Panc1 (cell line): ENCODE data around the gene BRAP. TPM values are rescaled to one million over a fixed set of nuclear protein-coding genes. Genes with fewer than 3 reads are reported as not detected.

Source experiments
- ATAC-seq: fragments of 200-7000 bp; cut with Tn5 transposase; 2 replicates; pipeline ENCODE4 v1.9.1; 2020; ENCODE audit warnings: mild to moderate bottlenecking, moderate library complexity
- BruUV-seq: library from RNA; stranded (reverse); fragments of 400-500 nt; replicated peaks from 2 replicates; lab custom pipeline; 2021; lab: Mats Ljungman, UMichigan
- CTCF ChIA-PET: fragments of 300-600 bp; sonication (Branson Sonifier 250); formaldehyde crosslinking; loops from one replicate; lab custom pipeline; 2022; ENCODE audit warnings: antibody characterized with exemption; lab: Charles Lee
- POLR2A ChIA-PET: fragments of 300-600 bp; sonication (Branson Sonifier 250); formaldehyde crosslinking; loops from one replicate; lab custom pipeline; 2022; ENCODE audit warnings: antibody characterized with exemption; lab: Charles Lee
- DNase-seq: peaks from one replicate; pipeline ENCODE4 v3.0.0-alpha.2; 2010; ENCODE audit warnings: low read depth, low spot score
- H3K27ac ChIP-seq: 2 replicates; pipeline ENCODE4 v1.5.1; 2011; ENCODE audit warnings: mild to moderate bottlenecking, low read length, inconsistent platforms
- H3K27me3 ChIP-seq: fragments of 200-500 bp; sonication (Bioruptor generic); 2 replicates; pipeline ENCODE4 v1.6.0; 2014; ENCODE audit warnings: low read length, inconsistent platforms; ENCODE audit not compliant: control insufficient read depth, insufficient read depth
- H3K36me3 ChIP-seq: fragments of 200-500 bp; sonication (Bioruptor generic); 2 replicates; pipeline ENCODE4 v1.5.1; 2014; ENCODE audit warnings: inconsistent platforms, mild to moderate bottlenecking, low read length, moderate library complexity; ENCODE audit not compliant: control insufficient read depth, insufficient read depth
- H3K4me1 ChIP-seq: 2 replicates; pipeline ENCODE4 v1.5.1; 2011; ENCODE audit warnings: inconsistent platforms, mild to moderate bottlenecking, low read length, moderate library complexity; ENCODE audit not compliant: control insufficient read depth, insufficient read depth
- H3K4me3 ChIP-seq, 2 experiments: 2 replicates each; pipeline ENCODE4 v1.5.1; 2011 to 2012; ENCODE audit warnings: low read depth in 2 of 2, low read length in 2 of 2, mild to moderate bottlenecking in 2 of 2, inconsistent platforms in 1 of 2, moderate library complexity in 1 of 2
- H3K9me3 ChIP-seq: fragments of 200-500 bp; sonication (Bioruptor generic); 2 replicates; pipeline ENCODE4 v1.5.1; 2014; ENCODE audit warnings: low read depth, mild to moderate bottlenecking, inconsistent platforms, low read length, moderate library complexity; ENCODE audit not compliant: control insufficient read depth, insufficient read depth
- POLR2AphosphoS5 ChIP-seq: IDR thresholded peaks from 2 replicates; pipeline ENCODE4 v1.6.1; 2012; ENCODE audit warnings: mild to moderate bottlenecking, low read depth, low read length, moderate library complexity
- SIN3A ChIP-seq: IDR thresholded peaks from 2 replicates; pipeline ENCODE4 v1.6.1; 2012; ENCODE audit warnings: low read depth, mild to moderate bottlenecking, low read length, moderate library complexity, borderline replicate concordance; ENCODE audit not compliant: insufficient read depth
- TCF7L2 ChIP-seq: IDR thresholded peaks from 2 replicates; pipeline ENCODE4 v1.6.1; 2011; ENCODE audit warnings: mild to moderate bottlenecking, low read depth, low read length, inconsistent platforms
- in situ Hi-C: cut with HindIII; loops from 2 replicates; pipeline ENCODE4 v1.10.0; 2016; ENCODE audit warnings: low sequenced_read_pairs, low pct_unique_long_range_greater_than_20kb
- intact Hi-C: fragments of 100-400 bp; cut with micrococcal nuclease; formaldehyde crosslinking; loops from one replicate; pipeline ENCODE4 v1.10.0; 2022; ENCODE audit not compliant: unreplicated experiment
- total RNA-seq: library from RNA; stranded (reverse); gene quantifications from one replicate; pipeline ENCODE4 v1.2.1, GENCODE V29; 2021; ENCODE audit not compliant: unreplicated experiment
- TF ChIP-seq, protein P1 (sequence below): fragments of 450-650 bp; IDR thresholded peaks from 2 replicates; pipeline ENCODE4 v1.5.1; 2017; ENCODE audit warnings: mild to moderate bottlenecking
- TF ChIP-seq, protein P2 (sequence below), 2 experiments: IDR thresholded peaks; 2 replicates each; pipeline ENCODE4 v1.6.1; 2011 to 2012; ENCODE audit warnings: low read depth in 2 of 2, control low read depth in 1 of 2, low read length in 1 of 2, mild to moderate bottlenecking in 1 of 2, moderate library complexity in 1 of 2; ENCODE audit not compliant: insufficient read depth in 1 of 2

Gene BRAP
- total RNA-seq, 1 experiment from 2014 or later, result 19.6 TPM

DNA sequence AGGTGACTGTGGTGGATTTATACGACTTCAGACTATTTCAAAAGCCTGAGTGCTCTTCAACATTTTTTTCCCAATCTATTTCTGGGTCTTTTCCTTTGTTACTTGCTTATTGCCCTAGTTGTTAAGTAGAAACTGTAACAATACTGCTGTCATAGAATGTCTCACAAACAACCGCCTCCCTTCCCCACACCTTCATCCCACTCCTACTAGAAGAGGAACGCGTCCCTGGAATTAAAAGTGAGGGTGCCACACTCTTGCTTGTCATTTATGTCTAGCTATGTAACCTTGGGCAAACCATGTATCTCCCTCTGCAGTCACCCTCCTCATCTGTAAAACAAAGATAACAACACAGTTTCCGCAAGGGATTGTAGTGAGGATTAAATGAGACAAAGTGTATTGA, 8.6 kb downstream of the BRAP start:
- H3K4me3 ChIP-seq, result no peak overlapping the region
- in situ Hi-C loops, result loop anchor here (25.0 kb wide), 1 partner anchor 90 kb away; the partner anchor contains the start of gene ATXN2
- ChIA-PET POLR2A (no interaction called here), CTCF (no interaction called here)
- H3K36me3 ChIP-seq, result peaks cover 6% of the 10 kb centered on the region
- no peaks in the 10 kb centered on the region for H3K27me3 ChIP-seq
- H3K27ac ChIP-seq, result no peak overlapping the region
- TF ChIP-seq SIN3A (no peak), POLR2AphosphoS5 (no peak)
- DNase-seq (no peak), ATAC-seq (no peak)
- intact Hi-C loops, result no loop called here
- H3K4me1 ChIP-seq, result no peaks in the 10 kb centered on the region
- TSS peak; percentile 4 for BruUV-seq
- no peaks in the 10 kb centered on the region for H3K9me3 ChIP-seq

DNA sequence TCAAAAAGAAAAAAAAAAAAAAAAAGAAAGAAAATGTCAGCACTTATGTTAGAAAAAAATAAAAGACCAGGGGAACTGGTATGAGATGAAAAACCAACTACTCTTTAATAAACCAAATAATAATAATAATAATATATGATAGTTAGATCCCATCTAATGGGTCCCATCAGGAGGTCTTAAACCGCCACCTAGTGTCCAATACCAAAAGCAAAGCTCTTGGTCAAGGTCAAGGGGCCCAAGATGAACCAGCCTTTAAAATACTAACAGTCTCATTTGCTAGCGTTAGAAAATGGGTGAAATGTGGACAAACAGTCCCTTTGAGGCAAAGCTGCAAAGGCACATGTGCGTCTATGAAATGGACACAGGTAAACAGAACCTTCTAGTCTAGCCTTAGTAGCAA, 12.3 kb downstream of the BRAP start:
- ATAC-seq (peak; percentile 76), DNase-seq (no peak)
- Histone ChIP-seq H3K4me3 (no peak overlapping the region), H3K4me1 (no peaks in the 10 kb centered on the region), H3K27me3 (no peaks in the 10 kb centered on the region), H3K36me3 (no peaks in the 10 kb centered on the region), H3K27ac (no peak overlapping the region), H3K9me3 (no peaks in the 10 kb centered on the region)
- ChIA-PET CTCF (interaction anchor here (0.7 to 1.0 kb wide), 7 partner anchors 82 to 375 kb away, joined by 3 to 8 read pairs (median 3); no protein-coding TSS in a partner anchor), POLR2A (no interaction called here)
- in situ Hi-C loops, result no loop called here
- BruUV-seq, result no TSS peak
- intact Hi-C loops, result no loop called here
- no peak for TF ChIP-seq SIN3A
- TF ChIP-seq, protein P1, sequence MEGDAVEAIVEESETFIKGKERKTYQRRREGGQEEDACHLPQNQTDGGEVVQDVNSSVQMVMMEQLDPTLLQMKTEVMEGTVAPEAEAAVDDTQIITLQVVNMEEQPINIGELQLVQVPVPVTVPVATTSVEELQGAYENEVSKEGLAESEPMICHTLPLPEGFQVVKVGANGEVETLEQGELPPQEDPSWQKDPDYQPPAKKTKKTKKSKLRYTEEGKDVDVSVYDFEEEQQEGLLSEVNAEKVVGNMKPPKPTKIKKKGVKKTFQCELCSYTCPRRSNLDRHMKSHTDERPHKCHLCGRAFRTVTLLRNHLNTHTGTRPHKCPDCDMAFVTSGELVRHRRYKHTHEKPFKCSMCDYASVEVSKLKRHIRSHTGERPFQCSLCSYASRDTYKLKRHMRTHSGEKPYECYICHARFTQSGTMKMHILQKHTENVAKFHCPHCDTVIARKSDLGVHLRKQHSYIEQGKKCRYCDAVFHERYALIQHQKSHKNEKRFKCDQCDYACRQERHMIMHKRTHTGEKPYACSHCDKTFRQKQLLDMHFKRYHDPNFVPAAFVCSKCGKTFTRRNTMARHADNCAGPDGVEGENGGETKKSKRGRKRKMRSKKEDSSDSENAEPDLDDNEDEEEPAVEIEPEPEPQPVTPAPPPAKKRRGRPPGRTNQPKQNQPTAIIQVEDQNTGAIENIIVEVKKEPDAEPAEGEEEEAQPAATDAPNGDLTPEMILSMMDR, result peak; percentile 74

DNA sequence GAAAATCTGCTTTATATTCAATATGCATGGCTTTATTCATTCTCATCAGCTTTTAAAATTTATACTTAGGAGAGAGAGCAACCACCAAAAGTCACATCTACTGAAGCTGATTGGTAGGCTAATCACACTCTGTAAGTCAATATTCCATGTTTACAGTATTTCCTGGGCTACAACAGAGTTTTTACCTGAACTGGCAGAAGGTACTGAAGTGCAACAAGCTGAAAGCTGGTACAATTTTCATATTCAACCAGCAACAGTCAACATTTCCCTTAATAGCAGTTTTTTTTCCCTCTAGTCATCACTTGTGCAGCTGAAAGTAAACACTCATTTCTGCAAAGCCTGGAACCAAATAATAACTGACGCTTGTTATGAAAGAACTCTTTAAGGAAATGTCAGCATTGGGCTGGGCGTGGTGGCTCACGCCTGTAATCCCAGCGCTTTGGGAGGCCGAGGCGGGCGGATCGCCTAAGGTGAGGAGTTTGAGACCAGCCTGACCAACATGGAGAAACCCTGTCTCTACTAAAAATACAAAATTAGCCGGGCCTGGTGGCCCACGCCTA, 12.9 kb downstream of the BRAP start:
- Histone ChIP-seq H3K27ac (no peak overlapping the region), H3K4me3 (no peak overlapping the region), H3K9me3 (no peaks in the 10 kb centered on the region), H3K36me3 (no peaks in the 10 kb centered on the region), H3K4me1 (no peaks in the 10 kb centered on the region), H3K27me3 (no peaks in the 10 kb centered on the region)
- TF ChIP-seq SIN3A, result no peak
- TF ChIP-seq, protein P1, result no peak
- no peak for TF ChIP-seq TCF7L2
- no peak for TF ChIP-seq POLR2AphosphoS5
- TF ChIP-seq, protein P2, sequence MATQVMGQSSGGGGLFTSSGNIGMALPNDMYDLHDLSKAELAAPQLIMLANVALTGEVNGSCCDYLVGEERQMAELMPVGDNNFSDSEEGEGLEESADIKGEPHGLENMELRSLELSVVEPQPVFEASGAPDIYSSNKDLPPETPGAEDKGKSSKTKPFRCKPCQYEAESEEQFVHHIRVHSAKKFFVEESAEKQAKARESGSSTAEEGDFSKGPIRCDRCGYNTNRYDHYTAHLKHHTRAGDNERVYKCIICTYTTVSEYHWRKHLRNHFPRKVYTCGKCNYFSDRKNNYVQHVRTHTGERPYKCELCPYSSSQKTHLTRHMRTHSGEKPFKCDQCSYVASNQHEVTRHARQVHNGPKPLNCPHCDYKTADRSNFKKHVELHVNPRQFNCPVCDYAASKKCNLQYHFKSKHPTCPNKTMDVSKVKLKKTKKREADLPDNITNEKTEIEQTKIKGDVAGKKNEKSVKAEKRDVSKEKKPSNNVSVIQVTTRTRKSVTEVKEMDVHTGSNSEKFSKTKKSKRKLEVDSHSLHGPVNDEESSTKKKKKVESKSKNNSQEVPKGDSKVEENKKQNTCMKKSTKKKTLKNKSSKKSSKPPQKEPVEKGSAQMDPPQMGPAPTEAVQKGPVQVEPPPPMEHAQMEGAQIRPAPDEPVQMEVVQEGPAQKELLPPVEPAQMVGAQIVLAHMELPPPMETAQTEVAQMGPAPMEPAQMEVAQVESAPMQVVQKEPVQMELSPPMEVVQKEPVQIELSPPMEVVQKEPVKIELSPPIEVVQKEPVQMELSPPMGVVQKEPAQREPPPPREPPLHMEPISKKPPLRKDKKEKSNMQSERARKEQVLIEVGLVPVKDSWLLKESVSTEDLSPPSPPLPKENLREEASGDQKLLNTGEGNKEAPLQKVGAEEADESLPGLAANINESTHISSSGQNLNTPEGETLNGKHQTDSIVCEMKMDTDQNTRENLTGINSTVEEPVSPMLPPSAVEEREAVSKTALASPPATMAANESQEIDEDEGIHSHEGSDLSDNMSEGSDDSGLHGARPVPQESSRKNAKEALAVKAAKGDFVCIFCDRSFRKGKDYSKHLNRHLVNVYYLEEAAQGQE (IDR thresholded peaks at IDR 0.05; ENCODE audit: insufficient read depth in 1 of 2, low read depth in 2 of 2, low read length in 1 of 2), result no peak
- CTCF ChIA-PET, result interaction anchor here (0.7 to 1.0 kb wide), 2 partner anchors 82 to 276 kb away, joined by 3 read pairs; no protein-coding TSS in a partner anchor
- in situ Hi-C loops, result no loop called here
- ATAC-seq (no peak), DNase-seq (no peak)
- intact Hi-C loops, result no loop called here
- POLR2A ChIA-PET, result no interaction called here
- no TSS peak for BruUV-seq
